ENCODE measurements around the gene BAZ2A. TPM values are rescaled to one million over a fixed set of nuclear protein-coding genes. Genes with fewer than 3 reads are reported as not detected.
A peak's percentile ranks its signal among the peaks of the same experiment; 100 is the strongest.

Gene BAZ2A
- total RNA-seq, 1 donor from 2014 or later, result 112 TPM

- DNase-seq (no peak), ATAC-seq (no peak)
- H3K27ac ChIP-seq, result no peak overlapping the region
- no peak overlapping the region for H3K4me3 ChIP-seq
- H3K27me3 ChIP-seq (ENCODE audit: low read depth), result no peaks in the 10 kb centered on the region
- peaks cover 7% of the 10 kb centered on the region for H3K4me1 ChIP-seq
- no peaks in the 10 kb centered on the region for H3K9me3 ChIP-seq
- intact Hi-C loops (cut with DNase I), result no loop called here
- TF ChIP-seq CTCF (IDR thresholded peaks at IDR 0.05), result no peak
- peaks cover 99% of the 10 kb centered on the region for H3K36me3 ChIP-seq
Measured at GRCh38 chr12:56616925-56617324, 13.2 kb downstream of the BAZ2A start.

- Histone ChIP-seq H3K36me3 (peaks cover 99% of the 10 kb centered on the region), H3K4me3 (no peak overlapping the region), H3K27ac (no peak overlapping the region), H3K9me3 (no peaks in the 10 kb centered on the region), H3K27me3 (ENCODE audit: low read depth) (no peaks in the 10 kb centered on the region), H3K4me1 (peaks cover 4% of the 10 kb centered on the region)
- intact Hi-C loops (cut with DNase I), result no loop called here
- no peak for TF ChIP-seq CTCF (IDR thresholded peaks at IDR 0.05)
- DNase-seq (no peak), ATAC-seq (no peak)
Measured at GRCh38 chr12:56616244-56616643, 13.9 kb downstream of the BAZ2A start.

GRCh38 chr12:56614627-56615026 lies 15.5 kb downstream of the BAZ2A start:
- intact Hi-C loops (cut with DNase I), result no loop called here
- Histone ChIP-seq H3K27ac (no peak overlapping the region), H3K36me3 (peaks cover 99% of the 10 kb centered on the region), H3K4me3 (no peak overlapping the region), H3K9me3 (no peaks in the 10 kb centered on the region), H3K27me3 (ENCODE audit: low read depth) (no peaks in the 10 kb centered on the region), H3K4me1 (no peaks in the 10 kb centered on the region)
- no peak for ATAC-seq
- TF ChIP-seq CTCF (IDR thresholded peaks at IDR 0.05), result no peak
- no peak for DNase-seq

- no peaks in the 10 kb centered on the region for H3K27me3 ChIP-seq (ENCODE audit: low read depth)
- DNase-seq, result no peak
- no peak overlapping the region for H3K27ac ChIP-seq
- no peak for TF ChIP-seq CTCF (IDR thresholded peaks at IDR 0.05)
- intact Hi-C loops (cut with DNase I), result no loop called here
- H3K4me1 ChIP-seq, result peaks cover 32% of the 10 kb centered on the region
- no peak overlapping the region for H3K4me3 ChIP-seq
- peaks cover 100% of the 10 kb centered on the region for H3K36me3 ChIP-seq
- ATAC-seq, result no peak
- H3K9me3 ChIP-seq, result no peaks in the 10 kb centered on the region
Measured at GRCh38 chr12:56604355-56604754, 25.8 kb downstream of the BAZ2A start.

- ATAC-seq, result peak in 1 of 2 donors; percentile 28
- no peak for TF ChIP-seq CTCF (IDR thresholded peaks at IDR 0.05)
- intact Hi-C loops (cut with DNase I), result no loop called here
- Histone ChIP-seq H3K4me1 (peaks cover 37% of the 10 kb centered on the region), H3K9me3 (no peaks in the 10 kb centered on the region), H3K4me3 (no peak overlapping the region), H3K27ac (peak overlapping the region; percentile 53), H3K27me3 (ENCODE audit: low read depth) (no peaks in the 10 kb centered on the region), H3K36me3 (peaks cover 98% of the 10 kb centered on the region)
- no peak for DNase-seq
Measured at GRCh38 chr12:56602239-56602638, 27.9 kb downstream of the BAZ2A start.

GRCh38 chr12:56601503-56601902 lies 28.6 kb downstream of the BAZ2A start:
- intact Hi-C loops (cut with DNase I), result no loop called here
- DNase-seq (no peak), ATAC-seq (peak in 1 of 2 donors; percentile 2)
- no peak for TF ChIP-seq CTCF (IDR thresholded peaks at IDR 0.05)
- no peaks in the 10 kb centered on the region for H3K27me3 ChIP-seq (ENCODE audit: low read depth)
- H3K9me3 ChIP-seq, result no peaks in the 10 kb centered on the region
- peaks cover 37% of the 10 kb centered on the region for H3K4me1 ChIP-seq
- H3K27ac ChIP-seq, result peak overlapping the region; percentile 53
- H3K36me3 ChIP-seq, result peaks cover 98% of the 10 kb centered on the region
- H3K4me3 ChIP-seq, result no peak overlapping the region

Data from lower lobe of right lung (tissue), 2 donors.